Caco-2 (cell line): ENCODE data around the gene RPL12. TPM values are rescaled to one million over a fixed set of nuclear protein-coding genes. Genes with fewer than 3 reads are reported as not detected.

Experiments used
- Bru-seq: library from RNA; stranded (reverse); fragments of 400-500 nt; gene quantifications from one replicate; lab custom pipeline; 2021; lab: Mats Ljungman, UMichigan
- BruChase-seq, 2 experiments: library from RNA; stranded (reverse); fragments of 400-500 nt; gene quantifications; one replicate each; lab custom pipeline; 2021; lab: Mats Ljungman, UMichigan
- BruUV-seq: library from RNA; stranded (reverse); fragments of 400-500 nt; replicated peaks from 2 replicates; lab custom pipeline; 2021; lab: Mats Ljungman, UMichigan
- CTCF ChIA-PET: fragments of 300-600 bp; sonication (Branson Sonifier 250); formaldehyde crosslinking; loops from one replicate; lab custom pipeline; 2022; ENCODE audit warnings: antibody characterized with exemption; lab: Charles Lee
- POLR2A ChIA-PET: fragments of 300-600 bp; sonication (Branson Sonifier 250); formaldehyde crosslinking; loops from one replicate; lab custom pipeline; 2022; ENCODE audit warnings: antibody characterized with exemption; lab: Charles Lee
- DNase-seq, 2 experiments: peaks; one replicate each; pipeline versions ENCODE4 v3.0.0 to v3.0.0-alpha.2; 2020 to 2022
- H3K27me3 ChIP-seq: replicated peaks from 2 replicates; pipeline ENCODE4 v1.6.0; 2011; ENCODE audit warnings: low read length; ENCODE audit not compliant: control insufficient read depth, insufficient read depth
- H3K36me3 ChIP-seq: 2 replicates; pipeline ENCODE4 v1.5.1; 2011; ENCODE audit warnings: low read length; ENCODE audit not compliant: control insufficient read depth, insufficient read depth
- H3K4me1 ChIP-seq: fragments of 250-450 bp; sonication (Bioruptor Pico); 2 replicates; pipeline ENCODE4 v1.5.1; 2020; ENCODE audit warnings: mild to moderate bottlenecking
- H3K4me3 ChIP-seq: 2 replicates; pipeline ENCODE4 v1.5.1; 2011; ENCODE audit warnings: low read depth, mild to moderate bottlenecking, control low read depth, low read length
- H3K9me3 ChIP-seq: fragments of 250-450 bp; sonication (Bioruptor Pico); 2 replicates; pipeline ENCODE4 v1.5.1; 2020; ENCODE audit warnings: mild to moderate bottlenecking, moderate library complexity
- H3K27ac Mint-ChIP-seq: one replicate; pipeline ENCODE4 v1.8.0; 2022; ENCODE audit warnings: mixed read lengths; ENCODE audit not compliant: unreplicated experiment
- H3K27me3 Mint-ChIP-seq: one replicate; pipeline ENCODE4 v1.8.0; 2022; ENCODE audit warnings: mixed read lengths; ENCODE audit not compliant: insufficient read depth, unreplicated experiment
- H3K36me3 Mint-ChIP-seq: one replicate; pipeline ENCODE4 v1.8.0; 2022; ENCODE audit warnings: mild to moderate bottlenecking, mixed read lengths; ENCODE audit not compliant: insufficient read depth, unreplicated experiment
- H3K4me1 Mint-ChIP-seq: one replicate; pipeline ENCODE4 v1.8.0; 2022; ENCODE audit warnings: low read depth, mixed read lengths; ENCODE audit not compliant: unreplicated experiment
- H3K4me3 Mint-ChIP-seq: one replicate; pipeline ENCODE4 v1.8.0; 2022; ENCODE audit warnings: mild to moderate bottlenecking, moderate library complexity, mixed read lengths; ENCODE audit not compliant: unreplicated experiment
- H3K9me3 Mint-ChIP-seq: one replicate; pipeline ENCODE4 v1.8.0; 2022; ENCODE audit warnings: mixed read lengths; ENCODE audit not compliant: unreplicated experiment
- CTCF ChIP-seq, 2 experiments: fragments of 200-600 bp in 1 of 2; IDR thresholded peaks; 1 replicate in 1 of 2; 2 replicates in 1 of 2; pipeline versions ENCODE4 v1.5.1 to v1.8.0; 2011 to 2022; ENCODE audit warnings: antibody characterized with exemption in 1 of 2, control low read depth in 1 of 2, inconsistent platforms in 1 of 2, low read depth in 1 of 2, low read length in 1 of 2, mild to moderate bottlenecking in 1 of 2, moderate library complexity in 1 of 2; ENCODE audit not compliant: insufficient read depth in 1 of 2, severe bottlenecking in 1 of 2, unreplicated experiment in 1 of 2
- intact Hi-C: fragments of 100-400 bp; cut with micrococcal nuclease; formaldehyde crosslinking; loops from one replicate; pipeline ENCODE4 v1.10.0; 2022; ENCODE audit not compliant: unreplicated experiment
- long read RNA-seq: library from polyadenylated mRNA; stranded (forward); transcript quantifications from one replicate; pipeline ENCODE4 v2.0.0, GENCODE V29; 2022
- total RNA-seq: library from RNA; stranded (reverse); gene quantifications from 2 replicates; pipeline ENCODE4 v1.2.3, GENCODE V29; 2022

RPL12 gene
- total RNA-seq (1,592 and 1,641 TPM in 2 replicates), Bru-seq, nascent RNA (percentile 100 among the genes with signal in this experiment), BruChase-seq, experiment 1, labeled RNA remaining after a 2-hour chase (percentile 99 among the genes with signal in this experiment), BruChase-seq, experiment 2, labeled RNA remaining after a 6-hour chase (percentile 99 among the genes with signal in this experiment)
- long read RNA-seq, transcript RPL12-201 (7 exons, 633 nt): major isoform, 355 of 393 reads
- long read RNA-seq, transcript RPL12-204 (7 exons, 864 nt): minor isoform, 8 of 393 reads
- long read RNA-seq, partial matches to known transcripts: 24 of 393 reads
- long read RNA-seq, other reads (novel, unspliced or antisense): 6 of 393 reads

DNA sequence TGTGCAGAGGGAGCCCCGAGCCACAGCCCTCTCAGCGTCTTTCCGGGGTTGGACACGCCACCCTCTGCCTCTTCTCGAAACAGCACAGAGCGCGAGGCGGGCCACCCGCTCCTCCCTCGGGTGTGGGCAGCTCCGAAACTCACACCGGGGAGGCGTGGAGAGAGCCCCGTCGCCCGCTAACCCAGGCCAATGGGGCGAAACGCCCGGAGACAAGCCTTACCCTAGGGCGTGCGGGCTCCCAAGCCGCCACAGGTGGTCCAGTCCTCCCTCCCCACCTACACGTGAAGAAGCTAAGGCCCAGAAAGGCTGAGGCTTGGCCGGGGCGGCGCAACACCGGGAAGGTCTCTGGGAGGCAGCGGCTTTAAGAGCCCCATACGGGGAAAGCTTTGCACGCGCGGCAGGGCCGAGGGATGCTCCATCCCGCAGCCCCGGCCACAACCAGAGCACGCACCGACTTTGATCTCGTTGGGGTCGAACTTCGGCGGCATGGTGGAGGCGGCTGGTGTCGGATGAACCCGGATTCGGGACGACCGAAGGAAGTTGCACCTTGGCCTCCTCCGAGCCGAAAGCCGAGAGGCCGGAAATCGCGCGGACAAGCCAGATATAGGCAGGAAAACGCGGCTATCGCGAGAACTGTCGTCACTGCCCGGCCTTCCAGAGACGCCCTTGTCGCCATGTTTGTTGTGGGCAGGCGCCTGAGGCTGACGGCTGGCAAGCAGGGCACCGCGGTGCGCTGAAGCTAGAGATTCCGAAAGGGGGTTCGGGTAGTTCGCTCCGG lies at the start of gene RPL12, which contains the start of gene LRSAM1:
RPL12 (minus strand) TSS at position 577 of the 778 bp plus-strand sequence; CDS start at position 488, 89 bp downstream.
LRSAM1 (plus strand) TSS at position 681 of the 778 bp plus-strand sequence. CDS start 3,018 bp downstream, outside the sequence.
- ChIA-PET POLR2A (interaction anchor here (0.6 to 2.0 kb wide), 8 partner anchors 27 to 1500 kb away, joined by 3 to 9 read pairs (median 4); partner anchors contain the start of genes SLC2A8 and ZNF79), CTCF (interaction anchor here (0.5 to 2.0 kb wide), 2 partner anchors 91 to 467 kb away, joined by 3 to 6 read pairs; no protein-coding TSS in a partner anchor)
- Histone ChIP-seq H3K9me3 (no peaks in the 10 kb centered on the region), H3K36me3 (peaks cover 7% of the 10 kb centered on the region), H3K27me3 (no peaks in the 10 kb centered on the region), H3K4me1 (peaks cover 9% of the 10 kb centered on the region; the same call in 1 of the 2 replicates), H3K4me3 (peak within 1 kb of the TSS; percentile 98)
- H3K4me3 Mint-ChIP-seq: peak within 1 kb of the TSS; percentile 95
- no peak for TF ChIP-seq CTCF (IDR thresholded peaks at IDR 0.05; ENCODE audit: insufficient read depth in 1 of 2, low read depth in 1 of 2, low read length in 1 of 2, severe bottlenecking in 1 of 2, unreplicated experiment in 1 of 2)
- peak within 1 kb of the TSS; percentile 98 for H3K27ac Mint-ChIP-seq
- TSS peak; percentile 47 for BruUV-seq
- peak; percentile 96 to 98 for DNase-seq
- peaks cover 3% of the 10 kb centered on the region for H3K27me3 Mint-ChIP-seq
- no peaks in the 10 kb centered on the region for H3K9me3 Mint-ChIP-seq
- H3K4me1 Mint-ChIP-seq: peaks cover 18% of the 10 kb centered on the region
- peaks cover 77% of the 10 kb centered on the region for H3K36me3 Mint-ChIP-seq
- intact Hi-C loops: loop anchor here (1.0 kb wide), 1 partner anchor 27 kb away; the partner anchor contains the start of gene ZNF79

DNA sequence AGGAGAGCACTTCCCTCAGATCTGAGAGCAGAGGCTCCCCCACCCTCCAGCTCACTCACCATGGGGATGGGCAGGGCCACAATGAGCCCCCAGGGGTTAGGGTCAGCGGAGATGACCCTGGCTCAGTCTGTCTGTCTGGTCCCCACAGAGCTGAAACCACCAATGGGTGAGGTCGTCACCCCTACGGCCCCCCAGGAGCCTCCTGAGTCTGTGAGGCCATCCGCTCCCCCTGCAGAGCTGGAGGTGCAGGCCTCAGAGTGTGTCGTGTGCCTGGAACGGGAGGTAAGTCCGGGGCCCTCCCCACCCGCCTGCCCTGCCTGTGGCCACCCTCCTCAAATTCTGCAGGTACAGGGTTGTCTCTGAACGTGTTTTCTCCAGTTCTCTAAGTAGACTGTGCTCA lies 49.7 kb upstream of the RPL12 start:
- intact Hi-C loops: loop anchor here (10.0 kb wide), 1 partner anchor 284 kb away; the partner anchor contains the start of gene CDK9
- Histone ChIP-seq H3K4me3 (no peak overlapping the region), H3K9me3 (no peaks in the 10 kb centered on the region), H3K27me3 (no peaks in the 10 kb centered on the region), H3K4me1 (no peaks in the 10 kb centered on the region), H3K36me3 (peaks cover 5% of the 10 kb centered on the region)
- Mint-ChIP-seq H3K27ac (no peak overlapping the region), H3K4me1 (no peaks in the 10 kb centered on the region), H3K36me3 (peaks cover 48% of the 10 kb centered on the region), H3K4me3 (no peak overlapping the region), H3K27me3 (no peaks in the 10 kb centered on the region), H3K9me3 (no peaks in the 10 kb centered on the region)
- BruUV-seq: no TSS peak
- DNase-seq: no peak
- TF ChIP-seq CTCF (IDR thresholded peaks at IDR 0.05; ENCODE audit: insufficient read depth in 1 of 2, low read depth in 1 of 2, low read length in 1 of 2, severe bottlenecking in 1 of 2, unreplicated experiment in 1 of 2): no peak
- POLR2A ChIA-PET: no interaction called here
- CTCF ChIA-PET: interaction anchor here (0.6 kb wide), 1 partner anchor 75 kb away, joined by 3 read pairs; no protein-coding TSS in a partner anchor

DNA sequence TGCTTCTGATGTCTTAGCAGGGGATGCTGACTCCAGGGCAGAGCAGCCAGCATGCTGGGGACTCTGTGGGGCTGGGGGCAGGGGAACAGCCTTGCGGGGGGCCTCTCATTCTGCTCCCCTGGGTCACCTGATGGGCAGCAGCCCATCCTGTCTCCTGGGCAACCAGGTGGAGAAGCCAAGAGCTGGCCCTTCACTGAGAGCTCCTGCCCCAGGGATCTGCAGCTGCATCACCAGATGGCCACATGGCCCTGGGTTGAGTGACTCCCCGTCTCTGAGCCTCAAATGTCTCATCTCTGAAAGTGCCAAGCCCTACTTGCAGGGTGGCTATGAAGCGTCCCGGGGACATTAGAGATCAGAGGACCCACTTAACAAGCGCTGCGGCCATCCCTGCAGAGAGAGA lies 49.2 kb upstream of the RPL12 start:
- BruUV-seq: no TSS peak
- H3K27me3 Mint-ChIP-seq: no peaks in the 10 kb centered on the region
- H3K36me3 ChIP-seq: peaks cover 5% of the 10 kb centered on the region
- H3K4me1 Mint-ChIP-seq: no peaks in the 10 kb centered on the region
- H3K9me3 ChIP-seq: no peaks in the 10 kb centered on the region
- DNase-seq: no peak
- no peak overlapping the region for H3K27ac Mint-ChIP-seq
- no peak overlapping the region for H3K4me3 ChIP-seq
- H3K4me1 ChIP-seq: no peaks in the 10 kb centered on the region
- no peak overlapping the region for H3K4me3 Mint-ChIP-seq
- intact Hi-C loops: loop anchor here (10.0 kb wide), 1 partner anchor 284 kb away; the partner anchor contains the start of gene CDK9
- H3K9me3 Mint-ChIP-seq: no peaks in the 10 kb centered on the region
- TF ChIP-seq CTCF (IDR thresholded peaks at IDR 0.05; ENCODE audit: insufficient read depth in 1 of 2, low read depth in 1 of 2, low read length in 1 of 2, severe bottlenecking in 1 of 2, unreplicated experiment in 1 of 2): no peak
- H3K27me3 ChIP-seq: no peaks in the 10 kb centered on the region
- POLR2A ChIA-PET: no interaction called here
- CTCF ChIA-PET: interaction anchor here (1.0 kb wide), 1 partner anchor 86 kb away, joined by 3 read pairs; no protein-coding TSS in a partner anchor
- H3K36me3 Mint-ChIP-seq: peaks cover 51% of the 10 kb centered on the region
